ENCODE data around the gene DNAJB14. TPM values are rescaled to one million over a fixed set of nuclear protein-coding genes. Genes with fewer than 3 reads are reported as not detected.

The DNAJB14 gene
- total and polyA plus RNA-seq, 2 of the 4 experiments (the other 2 are of a cell fraction) = 12.9 to 15.6 TPM

DNA sequence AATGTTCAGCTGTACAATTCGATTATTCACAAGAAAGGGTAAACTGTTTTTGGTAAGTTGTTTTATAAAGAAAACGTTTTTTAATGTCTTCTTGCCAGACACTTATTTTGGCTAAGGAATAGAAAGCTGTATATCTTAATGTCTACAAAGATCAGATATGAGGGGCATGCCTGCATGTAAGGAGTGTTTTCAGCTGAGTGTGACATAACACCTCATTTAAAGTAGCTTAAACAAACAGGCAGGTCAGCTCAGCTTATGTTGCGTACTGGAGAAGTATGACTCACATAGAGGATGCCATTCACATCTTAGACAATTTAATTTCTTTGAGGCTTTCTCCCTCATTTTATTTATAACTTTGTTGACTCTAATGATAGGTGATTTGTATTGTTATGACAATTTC is 82.6 kb downstream of the DNAJB14 start:
- Histone ChIP-seq H2BK5ac (ENCODE audit: low read depth, low read length, poor library complexity, severe bottlenecking) (no peak overlapping the region), H3K4me1 (ENCODE audit: control insufficient read depth, insufficient read depth, low read length) (no peaks in the 10 kb centered on the region), H4K20me1 (ENCODE audit: insufficient read depth, low read length) (no peaks in the 10 kb centered on the region), H3K18ac (ENCODE audit: low read depth, low read length) (no peak overlapping the region), H3K36me3 (ENCODE audit: control insufficient read depth, insufficient read depth, low read length) (no peaks in the 10 kb centered on the region), H4K5ac (ENCODE audit: low read depth, low read length) (no peak overlapping the region), H4K91ac (ENCODE audit: insufficient read depth, low read depth, low read length) (no peak overlapping the region), H3K27me3 (ENCODE audit: control insufficient read depth, insufficient read depth, low read length) (peaks cover 13% of the 10 kb centered on the region), H3K4ac (ENCODE audit: low read depth, low read length) (no peak overlapping the region), H4K8ac (ENCODE audit: low read depth in 2 of 2, low read length in 2 of 2) (no peak overlapping the region), H2AK5ac (ENCODE audit: low read depth, low read length) (no peak overlapping the region), H2BK120ac (ENCODE audit: low read depth, low read length) (no peak overlapping the region), H3K4me2 (ENCODE audit: low read depth, low read length) (peak overlapping the region; percentile 44; the same call in 1 of the 2 replicates), H3K14ac (replicated peaks; ENCODE audit: low read depth, low read length) (no peak overlapping the region), H3K56ac (ENCODE audit: extremely low read depth, insufficient read depth, low read length) (no peak overlapping the region), H3K9me3 (ENCODE audit: control insufficient read depth, insufficient read depth, low read length) (no peaks in the 10 kb centered on the region), H3K79me1 (ENCODE audit: low read depth in 1 of 2, low read length in 2 of 2) (no peaks in the 10 kb centered on the region), H2BK20ac (ENCODE audit: low read depth, low read length) (no peak overlapping the region), H3K4me3 (ENCODE audit: insufficient read depth, low read depth, low read length) (no peak overlapping the region), H3K9ac (ENCODE audit: low read depth, low read length) (no peak overlapping the region), H3K9me1 (ENCODE audit: insufficient read depth, low read length) (no peaks in the 10 kb centered on the region), H3K23ac (ENCODE audit: low read depth, low read length) (no peak overlapping the region), H2AK9ac (replicated peaks; ENCODE audit: low read depth, low read length, poor library complexity) (no peak overlapping the region), H3K27ac (ENCODE audit: insufficient read depth, low read length) (no peak overlapping the region), H2AFZ (replicated peaks; ENCODE audit: low read length, poor library complexity) (no peak overlapping the region), H2BK15ac (ENCODE audit: low read depth, low read length) (no peak overlapping the region)
- peak; percentile 73 for ATAC-seq (ENCODE audit: low read depth)
- ChIA-PET CTCF (no interaction called here), POLR2A (ENCODE audit: unreplicated experiment) (no interaction called here)
- in situ Hi-C loops (cut with MboI; ENCODE audit: low sequenced_read_pairs) (no loop called here), intact Hi-C loops (cut with micrococcal nuclease) (no loop called here), dilution Hi-C loops (cut with HindIII; ENCODE audit: low sequenced_read_pairs, unreplicated experiment) (no loop called here)
- peak; percentile 57 for DNase-seq
- WGBS, 2 experiments (ENCODE audit: extremely low coverage in 2 of 2, insufficient read length in 1 of 2) = no CpG with 5 or more reads among the region's 3 CpGs
- TF ChIP-seq NFE2L2 (IDR thresholded peaks at IDR 0.05; ENCODE audit: low read depth, low read length) = no peak
- TF ChIP-seq SMC3 (IDR thresholded peaks at IDR 0.05; ENCODE audit: low read depth, low read length) = no peak
- TF ChIP-seq BHLHE40 (IDR thresholded peaks at IDR 0.05; ENCODE audit: low read depth, low read length) = peak; percentile 33; the same call in 1 of the 2 replicates
- TF ChIP-seq POLR2A (IDR thresholded peaks at IDR 0.05; ENCODE audit: low read depth, low read length) = no peak
- no peak for TF ChIP-seq MAFK (IDR thresholded peaks at IDR 0.05; ENCODE audit: low read depth, low read length)
- no peak for TF ChIP-seq CHD1 (IDR thresholded peaks at IDR 0.05; ENCODE audit: low read depth, low read length)
- BruUV-seq (replicated peaks) = no TSS peak
